HL-60/S4 (cell line): ENCODE results near the gene PVALEF.

Source experiments
- in situ Hi-C: fragments of 300-500 bp; cut with MboI; formaldehyde crosslinking; loops from 2 replicates; pipeline ENCODE4 v1.14.3; 2022; ENCODE audit warnings: low sequenced_read_pairs

Gene PVALEF

GRCh38 chr17:81180836-81181810 is 15.8 kb downstream of the PVALEF start:
- in situ Hi-C loops, result no loop called here

- in situ Hi-C loops, result no loop called here
These were observed 16.5 kb downstream of the PVALEF start for GRCh38 chr17:81181811-81182185.

GRCh38 chr17:81182596-81182995 is 17.3 kb downstream of the PVALEF start:
- in situ Hi-C loops, result no loop called here

- in situ Hi-C loops, result no loop called here
These were observed 18.0 kb downstream of the PVALEF start for GRCh38 chr17:81183316-81183715.

GRCh38 chr17:81183807-81184206 is 18.5 kb downstream of the PVALEF start:
- in situ Hi-C loops, result no loop called here

- in situ Hi-C loops, result no loop called here
These were observed 19.2 kb downstream of the PVALEF start for GRCh38 chr17:81184555-81184954.

- in situ Hi-C loops, result no loop called here
These were observed 20.9 kb downstream of the PVALEF start for GRCh38 chr17:81186203-81186602.

GRCh38 chr17:81187120-81187519 is 21.8 kb downstream of the PVALEF start:
- in situ Hi-C loops, result no loop called here

- in situ Hi-C loops, result no loop called here
These were observed 22.5 kb downstream of the PVALEF start for GRCh38 chr17:81187586-81188490.

- in situ Hi-C loops, result no loop called here
These were observed 23.2 kb downstream of the PVALEF start for GRCh38 chr17:81188491-81188840.

GRCh38 chr17:81189016-81189415 is 23.7 kb downstream of the PVALEF start:
- in situ Hi-C loops, result no loop called here

- in situ Hi-C loops, result no loop called here
These were observed 24.6 kb downstream of the PVALEF start for GRCh38 chr17:81189670-81190530.

GRCh38 chr17:81190591-81190990 is 25.3 kb downstream of the PVALEF start:
- in situ Hi-C loops, result no loop called here

GRCh38 chr17:81191116-81191515 is 25.8 kb downstream of the PVALEF start:
- in situ Hi-C loops, result no loop called here

- in situ Hi-C loops, result no loop called here
These were observed 26.3 kb downstream of the PVALEF start for GRCh38 chr17:81191646-81192045.

GRCh38 chr17:81192386-81193050 is 27.2 kb downstream of the PVALEF start:
- in situ Hi-C loops, result no loop called here

GRCh38 chr17:81193051-81193410 is 27.7 kb downstream of the PVALEF start:
- in situ Hi-C loops, result no loop called here

GRCh38 chr17:81193470-81194224 is 28.3 kb downstream of the PVALEF start:
- in situ Hi-C loops, result no loop called here

- in situ Hi-C loops, result no loop called here
These were observed 29.0 kb downstream of the PVALEF start for GRCh38 chr17:81194225-81194760.
